ENCODE data around the gene CHST1. TPM values are rescaled to one million over a fixed set of nuclear protein-coding genes. Genes with fewer than 3 reads are reported as not detected.

The CHST1 gene
- total RNA-seq, 1 experiment from 2014 or later, result not detected

GRCh38 chr11:45607995-45608394 lies 57.4 kb downstream of the CHST1 start:
- H3K4me1 ChIP-seq, result no peaks in the 10 kb centered on the region
- ChIA-PET POLR2A (no interaction called here), CTCF (no interaction called here)
- Mint-ChIP-seq H3K36me3 (ENCODE audit: insufficient read depth, unreplicated experiment) (no peaks in the 10 kb centered on the region), H3K27me3 (ENCODE audit: insufficient read depth, unreplicated experiment) (peaks cover 19% of the 10 kb centered on the region), H3K4me3 (ENCODE audit: unreplicated experiment) (no peak overlapping the region), H3K4me1 (ENCODE audit: low read depth, unreplicated experiment) (no peaks in the 10 kb centered on the region), H3K9me3 (ENCODE audit: unreplicated experiment) (no peaks in the 10 kb centered on the region), H3K27ac (ENCODE audit: unreplicated experiment) (no peak overlapping the region)
- no peaks in the 10 kb centered on the region for H3K36me3 ChIP-seq (ENCODE audit: control insufficient read depth, insufficient read depth, low read length)
- intact Hi-C loops (cut with micrococcal nuclease; ENCODE audit: unreplicated experiment), result no loop called here
- no peak for DNase-seq
- H3K27me3 ChIP-seq (replicated peaks; ENCODE audit: control insufficient read depth, insufficient read depth, low read length), result no peaks in the 10 kb centered on the region
- no peak overlapping the region for H3K4me3 ChIP-seq (ENCODE audit: low read depth, low read length)
- BruUV-seq (replicated peaks), result no TSS peak
- H3K9me3 ChIP-seq, result no peaks in the 10 kb centered on the region
- no peak for TF ChIP-seq CTCF (IDR thresholded peaks at IDR 0.05; ENCODE audit: insufficient read depth in 1 of 2, low read depth in 1 of 2, low read length in 1 of 2, severe bottlenecking in 1 of 2, unreplicated experiment in 1 of 2)

GRCh38 chr11:45606514-45607281 lies 58.7 kb downstream of the CHST1 start:
- H3K27ac Mint-ChIP-seq (ENCODE audit: unreplicated experiment), result no peak overlapping the region
- H3K9me3 Mint-ChIP-seq (ENCODE audit: unreplicated experiment), result no peaks in the 10 kb centered on the region
- POLR2A ChIA-PET, result no interaction called here
- H3K27me3 Mint-ChIP-seq (ENCODE audit: insufficient read depth, unreplicated experiment), result peaks cover 23% of the 10 kb centered on the region
- CTCF ChIA-PET, result no interaction called here
- Histone ChIP-seq H3K27me3 (replicated peaks; ENCODE audit: control insufficient read depth, insufficient read depth, low read length) (no peaks in the 10 kb centered on the region), H3K4me3 (ENCODE audit: low read depth, low read length) (no peak overlapping the region), H3K36me3 (ENCODE audit: control insufficient read depth, insufficient read depth, low read length) (no peaks in the 10 kb centered on the region), H3K4me1 (no peaks in the 10 kb centered on the region), H3K9me3 (peaks cover under 1% of the 10 kb centered on the region; the same call in 1 of the 2 replicates)
- intact Hi-C loops (cut with micrococcal nuclease; ENCODE audit: unreplicated experiment), result no loop called here
- no peak overlapping the region for H3K4me3 Mint-ChIP-seq (ENCODE audit: unreplicated experiment)
- no TSS peak for BruUV-seq (replicated peaks)
- no peak for DNase-seq
- H3K36me3 Mint-ChIP-seq (ENCODE audit: insufficient read depth, unreplicated experiment), result no peaks in the 10 kb centered on the region
- H3K4me1 Mint-ChIP-seq (ENCODE audit: low read depth, unreplicated experiment), result no peaks in the 10 kb centered on the region
- no peak for TF ChIP-seq CTCF (IDR thresholded peaks at IDR 0.05; ENCODE audit: insufficient read depth in 1 of 2, low read depth in 1 of 2, low read length in 1 of 2, severe bottlenecking in 1 of 2, unreplicated experiment in 1 of 2)

GRCh38 chr11:45605051-45605450 lies 60.4 kb downstream of the CHST1 start:
- Histone ChIP-seq H3K9me3 (peaks cover 4% of the 10 kb centered on the region; the same call in 1 of the 2 replicates), H3K27me3 (replicated peaks; ENCODE audit: control insufficient read depth, insufficient read depth, low read length) (no peaks in the 10 kb centered on the region), H3K4me1 (no peaks in the 10 kb centered on the region), H3K4me3 (ENCODE audit: low read depth, low read length) (no peak overlapping the region), H3K36me3 (ENCODE audit: control insufficient read depth, insufficient read depth, low read length) (no peaks in the 10 kb centered on the region)
- H3K9me3 Mint-ChIP-seq (ENCODE audit: unreplicated experiment), result no peaks in the 10 kb centered on the region
- H3K27ac Mint-ChIP-seq (ENCODE audit: unreplicated experiment), result no peak overlapping the region
- no peak for DNase-seq
- no peaks in the 10 kb centered on the region for H3K4me1 Mint-ChIP-seq (ENCODE audit: low read depth, unreplicated experiment)
- no TSS peak for BruUV-seq (replicated peaks)
- CTCF ChIA-PET, result no interaction called here
- POLR2A ChIA-PET, result no interaction called here
- no peaks in the 10 kb centered on the region for H3K36me3 Mint-ChIP-seq (ENCODE audit: insufficient read depth, unreplicated experiment)
- no peak for TF ChIP-seq CTCF (IDR thresholded peaks at IDR 0.05; ENCODE audit: insufficient read depth in 1 of 2, low read depth in 1 of 2, low read length in 1 of 2, severe bottlenecking in 1 of 2, unreplicated experiment in 1 of 2)
- intact Hi-C loops (cut with micrococcal nuclease; ENCODE audit: unreplicated experiment), result no loop called here
- H3K4me3 Mint-ChIP-seq (ENCODE audit: unreplicated experiment), result no peak overlapping the region
- peaks cover 26% of the 10 kb centered on the region for H3K27me3 Mint-ChIP-seq (ENCODE audit: insufficient read depth, unreplicated experiment)

All from Caco-2 (cell line).